Pancreas (tissue), 10 donors: ENCODE measurements around the gene INPP5A. TPM values are rescaled to one million over a fixed set of nuclear protein-coding genes. Genes with fewer than 3 reads are reported as not detected.

Source experiments
- ATAC-seq, 4 donors: fragments of 200-7000 bp; cut with Tn5 transposase; one replicate each; pipeline versions ENCODE4 v1.8.0 to v1.9.1; 2020; ENCODE audit warnings: mild to moderate bottlenecking in 4 of 4, moderate library complexity in 4 of 4
- DNase-seq, 6 donors: peaks; one replicate each; pipeline ENCODE4 v3.0.0-alpha.2; 2020
- FAIRE-seq: peaks from 2 replicates; lab custom pipeline; 2012; peaks lifted over from hg19 to GRCh38; lab: Jason Lieb, UNC
- H3K27ac ChIP-seq, 4 donors: fragments of 200-600 bp; sonication (generic); 1 replicate in 3 of 4; 2 replicates in 1 of 4; pipeline versions ENCODE4 v1.5.0 to v1.8.0; 2020
- H3K27me3 ChIP-seq, 4 donors: fragments of 200-600 bp; one replicate each; pipeline ENCODE4 v1.8.0; 2021
- H3K36me3 ChIP-seq, 3 donors: fragments of 200-600 bp; sonication (generic) in 1 of 3; one replicate each; pipeline versions ENCODE4 v1.5.0 to v1.8.0; 2020 to 2021
- H3K4me1 ChIP-seq, 3 donors: fragments of 200-600 bp; one replicate each; pipeline ENCODE4 v1.8.0; 2021
- H3K4me3 ChIP-seq, 4 donors: fragments of 200-600 bp; sonication (generic) in 2 of 4; one replicate each; pipeline versions ENCODE4 v1.5.0 to v1.8.0; 2020 to 2021
- H3K9me3 ChIP-seq, 4 donors: fragments of 200-600 bp; one replicate each; pipeline ENCODE4 v1.8.0; 2021
- CTCF ChIP-seq, 4 donors: fragments of 200-600 bp; sonication (generic) in 3 of 4; IDR thresholded peaks; one replicate each; pipeline versions ENCODE4 v1.5.0 to v1.8.0; 2021; ENCODE audit warnings: antibody characterized with exemption in 4 of 4
- WGBS, 2 donors: extraction: QIAGEN DNeasy Blood & Tissue Kit; methylation state at CpG; one replicate each; pipeline ENCODE4 v1.1.7; 2013; 5-methylcytosine and 5-hydroxymethylcytosine counted together
- intact Hi-C, 3 donors: fragments of 100-400 bp; cut with DNase I; formaldehyde crosslinking; loops; one replicate each; pipeline versions ENCODE4 v1.11.1 to v1.14.2; 2022
- polyA plus RNA-seq, 2 donors: library from polyadenylated mRNA; stranded (reverse); fragments of 200-250 nt; gene quantifications; one replicate each; pipeline ENCODE4 v1.2.3, GENCODE V29; 2013
- total RNA-seq, 6 donors: library from RNA; stranded (reverse); fragmentation: NEBNext Ultra II Directional in 4 of 6; extraction: Animal tissue kit (Norgen Biotek cat#: 25700) in 4 of 6; gene quantifications; one replicate each; pipeline versions ENCODE4 v1.2.1 to v1.2.4, GENCODE V29; 2021 to 2023
- donor health status: healthy with polysubstance abuse.
- donor health status: DM: no; HTN: no; CAD: no; lungs with moderate emphysema.
- donor health status: DM: no; HTN: no; CAD: no.
- donor health status: control.
- donor health status: control.
- donor health status: Bipolar disorder and iron deficiency.
- donor health status: DM: yes; HTN: yes; CAD: no.
- donor health status: DM: no; HTN: no; CAD: no.
- donor health status: DM: no; HTN: no; CAD: no.
- donor health status: DM: yes; HTN: yes; CAD: no.

INPP5A gene
- total and polyA plus RNA-seq, 8 donors = 5.9 to 15.6 (median 11.3) TPM

GRCh38 chr10:132492323-132493025, 45.1 kb upstream of the INPP5A start:
- DNase-seq (no peak), ATAC-seq (peak in 1 of 4 donors; percentile 43), FAIRE-seq (no peak)
- Histone ChIP-seq H3K36me3 (no peaks in the 10 kb centered on the region), H3K4me3 (no peak overlapping the region), H3K27ac (no peak overlapping the region), H3K4me1 (no peaks in the 10 kb centered on the region), H3K27me3 (no peaks in the 10 kb centered on the region), H3K9me3 (no peaks in the 10 kb centered on the region)
- intact Hi-C loops = no loop called here
- 87 to 93% methylated on average over 21 of the region's 21 CpGs for WGBS, 2 donors
- no peak for TF ChIP-seq CTCF (IDR thresholded peaks at IDR 0.05)

GRCh38 chr10:132493246-132493755, 44.3 kb upstream of the INPP5A start:
- DNase-seq (peak in 1 of 6 donors; percentile 30), FAIRE-seq (no peak), ATAC-seq (no peak)
- H3K27me3 ChIP-seq = no peaks in the 10 kb centered on the region
- no peak overlapping the region for H3K4me3 ChIP-seq
- H3K27ac ChIP-seq = no peak overlapping the region
- no peaks in the 10 kb centered on the region for H3K4me1 ChIP-seq
- no peaks in the 10 kb centered on the region for H3K9me3 ChIP-seq
- intact Hi-C loops = no loop called here
- no peak for TF ChIP-seq CTCF (IDR thresholded peaks at IDR 0.05)
- H3K36me3 ChIP-seq = no peaks in the 10 kb centered on the region
- WGBS, 2 donors = 79 to 87% methylated on average over 8 of the region's 8 CpGs

- no peak for TF ChIP-seq CTCF (IDR thresholded peaks at IDR 0.05)
- DNase-seq = no peak
- H3K4me3 ChIP-seq = no peak overlapping the region
- no peaks in the 10 kb centered on the region for H3K9me3 ChIP-seq
- no peaks in the 10 kb centered on the region for H3K36me3 ChIP-seq
- no peak for FAIRE-seq
- intact Hi-C loops = no loop called here
- 83 to 90% methylated on average over 16 of the region's 16 CpGs for WGBS, 2 donors
- H3K4me1 ChIP-seq = no peaks in the 10 kb centered on the region
- no peak overlapping the region for H3K27ac ChIP-seq
- no peak for ATAC-seq
- no peaks in the 10 kb centered on the region for H3K27me3 ChIP-seq
Measured at GRCh38 chr10:132493756-132494290, 43.8 kb upstream of the INPP5A start.

GRCh38 chr10:132494866-132495630, 42.5 kb upstream of the INPP5A start:
- 67 to 69% methylated on average over 11 of the region's 11 CpGs for WGBS, 2 donors
- Histone ChIP-seq H3K36me3 (no peaks in the 10 kb centered on the region), H3K27me3 (no peaks in the 10 kb centered on the region), H3K4me3 (no peak overlapping the region), H3K27ac (no peak overlapping the region), H3K4me1 (no peaks in the 10 kb centered on the region), H3K9me3 (no peaks in the 10 kb centered on the region)
- FAIRE-seq = no peak
- TF ChIP-seq CTCF (IDR thresholded peaks at IDR 0.05) = no peak
- no peak for DNase-seq
- intact Hi-C loops = no loop called here
- no peak for ATAC-seq
